K562 (cell line): ENCODE data around the gene FKBP3. TPM values are rescaled to one million over a fixed set of nuclear protein-coding genes. Genes with fewer than 3 reads are reported as not detected.

ENCODE experiments used
- ASH1L ChIP-seq: fragments of 450-650 bp; IDR thresholded peaks from 2 replicates; pipeline ENCODE4 v1.6.1; 2018; ENCODE audit warnings: borderline replicate concordance, mild to moderate bottlenecking, low read depth; ENCODE audit not compliant: partially characterized antibody
- BHLHE40 ChIP-seq: IDR thresholded peaks from 2 replicates; pipeline ENCODE4 v1.6.1; 2011; ENCODE audit warnings: low read length, improper control_type of control experiment
- JUN ChIP-seq, 2 experiments: sonication (generic) in 1 of 2; formaldehyde crosslinking in 1 of 2; IDR thresholded peaks; 2 replicates each; pipeline versions ENCODE4 v1.6.1 to v1.8.0; 2012 to 2022; ENCODE audit warnings: borderline replicate concordance in 2 of 2, mild to moderate bottlenecking in 2 of 2, improper control_type of control experiment in 1 of 2, low read depth in 1 of 2, low read length in 1 of 2, missing genetic modification reagents in 1 of 2
- MTA3 ChIP-seq: fragments of 450-650 bp; formaldehyde crosslinking; IDR thresholded peaks from 2 replicates; pipeline ENCODE4 v1.6.1; 2017; ENCODE audit warnings: mild to moderate bottlenecking, borderline replicate concordance
- MYC ChIP-seq, 2 experiments: fragments of 250-450 bp in 1 of 2; sonication (Bioruptor Pico) in 1 of 2; IDR thresholded peaks; 2 replicates each; pipeline versions ENCODE4 v1.5.1 to v1.6.1; 2012 to 2021; ENCODE audit warnings: low read depth in 2 of 2, borderline replicate concordance in 1 of 2, improper control_type of control experiment in 1 of 2, low read length in 1 of 2, mild to moderate bottlenecking in 1 of 2, moderate library complexity in 1 of 2
- PBX2 ChIP-seq, 2 experiments: IDR thresholded peaks in 1 of 2; conservative IDR thresholded peaks in 1 of 2; 2 replicates each; pipeline ENCODE4 v1.6.1; 2016; ENCODE audit warnings: low read depth in 2 of 2, mild to moderate bottlenecking in 1 of 2, missing compliant biosample characterization in 1 of 2, missing genetic modification characterization in 1 of 2, moderate library complexity in 1 of 2
- TAL1 ChIP-seq: fragments of 450-650 bp; IDR thresholded peaks from 2 replicates; pipeline ENCODE4 v1.6.1; 2016; ENCODE audit warnings: mild to moderate bottlenecking
- TCF7 ChIP-seq: sonication (generic); IDR thresholded peaks from 2 replicates; pipeline ENCODE4 v1.6.1; 2016; ENCODE audit warnings: antibody characterized with exemption, borderline replicate concordance
- YY1 ChIP-seq, 3 experiments: IDR thresholded peaks; 2 replicates each; pipeline ENCODE4 v1.6.1; 2011; ENCODE audit warnings: low read length in 2 of 3, mild to moderate bottlenecking in 2 of 3, moderate library complexity in 2 of 3, borderline replicate concordance in 1 of 3, control low read depth in 1 of 3, low read depth in 1 of 3; ENCODE audit not compliant: insufficient read depth in 3 of 3, insufficient replicate concordance in 2 of 3, control insufficient read depth in 1 of 3, insufficient read length in 1 of 3; ENCODE audit errors: extremely low read depth in 1 of 3
- polyA plus RNA-seq, 8 experiments: library from polyadenylated mRNA; depleted of rRNA in 4 of 8; stranded (reverse) in 5 of 8; unstranded in 3 of 8; fragments of >200 nt; fragmentation: Nextera tagmentation in 2 of 8; fragmentation: Illumina TruSeq in 1 of 8; extraction: Ambion mirVana in 2 of 8; extraction: Trizol in 1 of 8; gene quantifications; 2 replicates each; pipeline versions ENCODE4 v1.2.1 to v1.2.3, GENCODE V29; 2011 to 2014; ENCODE audit warnings: inconsistent platforms in 1 of 8, missing spikeins in 1 of 8
- total RNA-seq, 7 experiments: library from RNA; depleted of rRNA in 6 of 7; stranded (reverse); fragments of >200 nt in 6 of 7; fragmentation: Illumina TruSeq in 2 of 7; extraction: Trizol in 2 of 7; gene quantifications; 2 replicates each; pipeline versions ENCODE4 v1.2.1 to v1.2.3, GENCODE V29; 2011 to 2021; ENCODE audit warnings: low replicate concordance in 1 of 7
- TF ChIP-seq, protein P1 (sequence below), 2 experiments: fragments of 450-650 bp; IDR thresholded peaks; 2 replicates each; pipeline ENCODE4 v1.6.1; 2016
- TF ChIP-seq, protein P2 (sequence below): fragments of 450-650 bp; IDR thresholded peaks from 2 replicates; pipeline ENCODE4 v1.6.1; 2018; ENCODE audit not compliant: partially characterized antibody
- TF ChIP-seq, protein P3 (sequence below): fragments of 450-650 bp; IDR thresholded peaks from 2 replicates; pipeline ENCODE4 v1.6.1; 2017; ENCODE audit warnings: antibody characterized with exemption

FKBP3 gene
- total and polyA plus RNA-seq, 9 of the 15 experiments (the other 6 are each of a cell fraction or from before 2014, with no cell fraction given): 43.6 to 107 (median 65.2) TPM

DNA sequence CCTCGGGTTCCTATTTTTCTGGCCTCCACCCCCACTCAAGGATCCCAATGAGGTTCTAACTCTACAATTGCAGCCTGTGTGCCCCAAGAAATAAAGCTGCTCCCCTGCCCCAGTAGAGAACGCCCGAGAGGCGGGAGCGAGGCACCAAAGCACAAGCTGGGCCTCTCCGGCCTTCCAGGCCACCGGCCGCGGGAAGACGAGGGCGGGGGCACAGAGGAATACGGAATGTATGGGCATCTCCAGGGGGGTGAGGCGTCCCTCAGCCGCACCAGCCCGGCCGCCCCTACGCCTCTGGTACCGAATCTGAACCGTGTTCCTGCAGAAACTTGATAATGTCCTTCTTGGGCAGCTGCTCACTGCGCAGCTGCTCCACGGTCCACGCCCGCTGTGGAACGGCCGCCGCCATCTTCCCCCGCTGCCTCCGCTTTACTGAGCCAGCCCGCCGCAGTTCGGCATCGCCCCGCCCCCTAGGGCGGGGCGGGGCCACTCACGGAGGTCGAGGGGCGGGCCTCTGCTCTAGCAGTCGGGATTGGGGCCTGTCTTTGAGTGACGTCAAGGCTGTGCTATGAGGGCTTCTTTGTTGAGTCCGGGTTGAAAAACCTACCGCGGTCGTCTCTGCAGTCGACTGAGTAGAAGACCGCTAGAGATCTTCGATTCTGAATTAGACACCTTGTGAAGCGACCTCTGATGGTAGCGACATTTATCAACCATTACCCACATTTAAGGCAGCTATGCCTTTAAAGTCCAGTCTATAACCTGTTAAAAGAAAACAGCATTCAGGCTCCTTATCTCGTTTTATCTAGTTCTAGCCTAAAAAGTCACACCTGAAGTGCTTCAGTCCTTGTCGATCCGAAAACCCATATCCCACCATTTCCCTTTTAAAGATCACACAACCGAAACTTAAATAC is at the start of gene FKBP3 (continued):
- TF ChIP-seq BHLHE40 (peak; percentile 85), JUN (IDR thresholded peaks at IDR 0.05; ENCODE audit: borderline replicate concordance, low read depth, low read length) (no peak), JUN (CRISPR knock-in tag; IDR thresholded peaks at IDR 0.05; ENCODE audit: borderline replicate concordance) (no peak), PBX2 (CRISPR knock-in tag; IDR thresholded peaks at IDR 0.05; ENCODE audit: low read depth) (peak; percentile 41), PBX2 (tag; conservative IDR thresholded peaks at IDR 0.05; ENCODE audit: low read depth) (peak; percentile 91), TCF7 (peak; percentile 38; the same call in 1 of the 2 replicates), ASH1L (peak; percentile 71), TAL1 (peak; percentile 3; the same call in 1 of the 2 replicates), MYC (IDR thresholded peaks at IDR 0.05; ENCODE audit: low read depth, low read length) (no peak), MYC (CRISPR knock-in tag; IDR thresholded peaks at IDR 0.05; ENCODE audit: borderline replicate concordance, low read depth) (0 out of 2 replicates have a peak, but pooled peaks have one; percentile 28), MTA3 (0 out of 2 replicates have a peak, but pooled peaks have one; percentile 76), YY1 (IDR thresholded peaks at IDR 0.05; ENCODE audit: borderline replicate concordance in 1 of 3, control insufficient read depth in 1 of 3, extremely low read depth in 1 of 3, insufficient read depth in 3 of 3, insufficient read length in 1 of 3, insufficient replicate concordance in 2 of 3, low read depth in 1 of 3, low read length in 2 of 3) (peak; percentile 52 to 90 (median 84))
- TF ChIP-seq, protein P1, sequence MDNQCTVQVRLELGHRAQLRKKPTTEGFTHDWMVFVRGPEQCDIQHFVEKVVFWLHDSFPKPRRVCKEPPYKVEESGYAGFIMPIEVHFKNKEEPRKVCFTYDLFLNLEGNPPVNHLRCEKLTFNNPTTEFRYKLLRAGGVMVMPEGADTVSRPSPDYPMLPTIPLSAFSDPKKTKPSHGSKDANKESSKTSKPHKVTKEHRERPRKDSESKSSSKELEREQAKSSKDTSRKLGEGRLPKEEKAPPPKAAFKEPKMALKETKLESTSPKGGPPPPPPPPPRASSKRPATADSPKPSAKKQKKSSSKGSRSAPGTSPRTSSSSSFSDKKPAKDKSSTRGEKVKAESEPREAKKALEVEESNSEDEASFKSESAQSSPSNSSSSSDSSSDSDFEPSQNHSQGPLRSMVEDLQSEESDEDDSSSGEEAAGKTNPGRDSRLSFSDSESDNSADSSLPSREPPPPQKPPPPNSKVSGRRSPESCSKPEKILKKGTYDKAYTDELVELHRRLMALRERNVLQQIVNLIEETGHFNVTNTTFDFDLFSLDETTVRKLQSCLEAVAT (IDR thresholded peaks at IDR 0.05): peak in 1 of 2 experiments; percentile 62; a peak in 1 of 4 replicates
- TF ChIP-seq, protein P2, sequence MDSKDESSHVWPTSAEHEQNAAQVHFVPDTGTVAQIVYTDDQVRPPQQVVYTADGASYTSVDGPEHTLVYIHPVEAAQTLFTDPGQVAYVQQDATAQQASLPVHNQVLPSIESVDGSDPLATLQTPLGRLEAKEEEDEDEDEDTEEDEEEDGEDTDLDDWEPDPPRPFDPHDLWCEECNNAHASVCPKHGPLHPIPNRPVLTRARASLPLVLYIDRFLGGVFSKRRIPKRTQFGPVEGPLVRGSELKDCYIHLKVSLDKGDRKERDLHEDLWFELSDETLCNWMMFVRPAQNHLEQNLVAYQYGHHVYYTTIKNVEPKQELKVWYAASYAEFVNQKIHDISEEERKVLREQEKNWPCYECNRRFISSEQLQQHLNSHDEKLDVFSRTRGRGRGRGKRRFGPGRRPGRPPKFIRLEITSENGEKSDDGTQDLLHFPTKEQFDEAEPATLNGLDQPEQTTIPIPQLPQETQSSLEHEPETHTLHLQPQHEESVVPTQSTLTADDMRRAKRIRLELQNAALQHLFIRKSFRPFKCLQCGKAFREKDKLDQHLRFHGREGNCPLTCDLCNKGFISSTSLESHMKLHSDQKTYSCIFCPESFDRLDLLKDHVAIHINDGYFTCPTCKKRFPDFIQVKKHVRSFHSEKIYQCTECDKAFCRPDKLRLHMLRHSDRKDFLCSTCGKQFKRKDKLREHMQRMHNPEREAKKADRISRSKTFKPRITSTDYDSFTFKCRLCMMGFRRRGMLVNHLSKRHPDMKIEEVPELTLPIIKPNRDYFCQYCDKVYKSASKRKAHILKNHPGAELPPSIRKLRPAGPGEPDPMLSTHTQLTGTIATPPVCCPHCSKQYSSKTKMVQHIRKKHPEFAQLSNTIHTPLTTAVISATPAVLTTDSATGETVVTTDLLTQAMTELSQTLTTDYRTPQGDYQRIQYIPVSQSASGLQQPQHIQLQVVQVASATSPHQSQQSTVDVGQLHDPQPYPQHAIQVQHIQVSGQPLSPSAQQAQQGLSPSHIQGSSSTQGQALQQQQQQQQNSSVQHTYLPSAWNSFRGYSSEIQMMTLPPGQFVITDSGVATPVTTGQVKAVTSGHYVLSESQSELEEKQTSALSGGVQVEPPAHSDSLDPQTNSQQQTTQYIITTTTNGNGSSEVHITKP: peak; percentile 100
- TF ChIP-seq, protein P3, sequence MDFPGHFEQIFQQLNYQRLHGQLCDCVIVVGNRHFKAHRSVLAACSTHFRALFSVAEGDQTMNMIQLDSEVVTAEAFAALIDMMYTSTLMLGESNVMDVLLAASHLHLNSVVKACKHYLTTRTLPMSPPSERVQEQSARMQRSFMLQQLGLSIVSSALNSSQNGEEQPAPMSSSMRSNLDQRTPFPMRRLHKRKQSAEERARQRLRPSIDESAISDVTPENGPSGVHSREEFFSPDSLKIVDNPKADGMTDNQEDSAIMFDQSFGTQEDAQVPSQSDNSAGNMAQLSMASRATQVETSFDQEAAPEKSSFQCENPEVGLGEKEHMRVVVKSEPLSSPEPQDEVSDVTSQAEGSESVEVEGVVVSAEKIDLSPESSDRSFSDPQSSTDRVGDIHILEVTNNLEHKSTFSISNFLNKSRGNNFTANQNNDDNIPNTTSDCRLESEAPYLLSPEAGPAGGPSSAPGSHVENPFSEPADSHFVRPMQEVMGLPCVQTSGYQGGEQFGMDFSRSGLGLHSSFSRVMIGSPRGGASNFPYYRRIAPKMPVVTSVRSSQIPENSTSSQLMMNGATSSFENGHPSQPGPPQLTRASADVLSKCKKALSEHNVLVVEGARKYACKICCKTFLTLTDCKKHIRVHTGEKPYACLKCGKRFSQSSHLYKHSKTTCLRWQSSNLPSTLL: no peak
